ENCODE measurements around the gene WDR26. TPM values are rescaled to one million over a fixed set of nuclear protein-coding genes. Genes with fewer than 3 reads are reported as not detected.

WDR26 gene
- polyA plus RNA-seq, 1 experiment, result 58.7 TPM

DNA sequence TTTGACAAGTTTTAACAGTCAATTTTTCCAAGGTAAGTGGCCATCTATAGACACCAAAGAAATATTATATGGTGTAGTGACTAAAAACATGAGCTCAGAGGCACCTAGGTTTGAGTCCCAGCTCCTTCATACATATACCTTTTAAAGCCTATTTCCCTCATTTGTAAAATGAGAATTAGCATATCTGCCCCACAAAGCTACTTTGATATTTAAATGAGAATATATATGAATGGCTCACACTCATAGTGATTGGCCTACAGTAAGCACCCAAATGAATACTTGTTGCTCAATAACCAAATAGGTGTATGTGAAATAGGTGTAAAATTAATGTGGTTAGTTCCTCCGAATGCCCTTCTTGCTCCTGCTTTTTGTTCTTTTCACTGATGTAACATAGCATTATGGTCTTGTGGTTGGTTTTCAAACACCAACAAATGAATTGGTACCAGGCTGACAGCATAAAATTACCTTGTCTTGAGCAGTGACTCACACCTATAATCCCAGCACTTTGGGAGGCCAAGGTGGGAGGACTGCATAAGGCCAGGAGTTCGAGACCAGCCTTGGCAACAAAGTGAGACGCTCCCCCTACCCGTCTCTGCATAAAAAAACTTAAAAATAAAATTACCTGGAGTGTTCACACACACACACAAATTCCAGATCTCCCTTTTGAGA, 52.6 kb downstream of the WDR26 start:
- H3K9me3 ChIP-seq (ENCODE audit: control insufficient read depth, insufficient read depth, low read length), result no peaks in the 10 kb centered on the region
- DNase-seq (ENCODE audit: low read depth, low spot score), result no peak
- TF ChIP-seq, protein P1, sequence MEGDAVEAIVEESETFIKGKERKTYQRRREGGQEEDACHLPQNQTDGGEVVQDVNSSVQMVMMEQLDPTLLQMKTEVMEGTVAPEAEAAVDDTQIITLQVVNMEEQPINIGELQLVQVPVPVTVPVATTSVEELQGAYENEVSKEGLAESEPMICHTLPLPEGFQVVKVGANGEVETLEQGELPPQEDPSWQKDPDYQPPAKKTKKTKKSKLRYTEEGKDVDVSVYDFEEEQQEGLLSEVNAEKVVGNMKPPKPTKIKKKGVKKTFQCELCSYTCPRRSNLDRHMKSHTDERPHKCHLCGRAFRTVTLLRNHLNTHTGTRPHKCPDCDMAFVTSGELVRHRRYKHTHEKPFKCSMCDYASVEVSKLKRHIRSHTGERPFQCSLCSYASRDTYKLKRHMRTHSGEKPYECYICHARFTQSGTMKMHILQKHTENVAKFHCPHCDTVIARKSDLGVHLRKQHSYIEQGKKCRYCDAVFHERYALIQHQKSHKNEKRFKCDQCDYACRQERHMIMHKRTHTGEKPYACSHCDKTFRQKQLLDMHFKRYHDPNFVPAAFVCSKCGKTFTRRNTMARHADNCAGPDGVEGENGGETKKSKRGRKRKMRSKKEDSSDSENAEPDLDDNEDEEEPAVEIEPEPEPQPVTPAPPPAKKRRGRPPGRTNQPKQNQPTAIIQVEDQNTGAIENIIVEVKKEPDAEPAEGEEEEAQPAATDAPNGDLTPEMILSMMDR (IDR thresholded peaks at IDR 0.05; ENCODE audit: low read depth, low read length), result no peak
- no peaks in the 10 kb centered on the region for H3K27me3 ChIP-seq (ENCODE audit: control insufficient read depth, insufficient read depth, low read length)
- CTCF ChIA-PET, result interaction anchor here (1.3 kb wide), 1 partner anchor 541 kb away, joined by 5 read pairs; no protein-coding TSS in a partner anchor
- POLR2A ChIA-PET, result interaction anchor here (0.7 kb wide), 1 partner anchor 75 kb away, joined by 5 read pairs; no protein-coding TSS in a partner anchor
- no peak overlapping the region for H3K4me3 ChIP-seq (ENCODE audit: low read depth, low read length)
- no peak overlapping the region for H3K27ac ChIP-seq (ENCODE audit: low read depth, low read length)

DNA sequence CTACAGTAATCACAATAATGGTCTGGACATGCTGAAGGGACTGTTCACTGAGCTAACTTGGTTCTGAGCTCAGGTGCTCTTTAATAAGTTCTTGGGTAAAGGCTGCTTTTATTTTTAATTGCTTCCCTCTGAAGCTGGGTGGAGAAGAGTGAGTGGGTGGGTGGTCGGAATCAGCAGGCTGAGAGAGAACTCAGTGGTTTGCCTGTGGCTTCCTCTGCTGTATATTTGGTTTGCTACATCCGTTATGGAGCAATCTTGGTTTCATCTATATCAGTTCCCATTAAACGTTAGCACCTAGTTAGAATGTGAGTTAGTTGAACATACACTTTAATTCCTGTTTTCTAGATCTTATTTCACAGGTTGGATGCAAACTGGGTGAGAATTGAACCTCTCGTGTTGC, 54.6 kb downstream of the WDR26 start:
- no peaks in the 10 kb centered on the region for H3K27me3 ChIP-seq (ENCODE audit: control insufficient read depth, insufficient read depth, low read length)
- DNase-seq (ENCODE audit: low read depth, low spot score), result no peak
- no peak overlapping the region for H3K4me3 ChIP-seq (ENCODE audit: low read depth, low read length)
- ChIA-PET POLR2A (no interaction called here), CTCF (interaction anchor here (1.0 kb wide), 1 partner anchor 77 kb away, joined by 5 read pairs; no protein-coding TSS in a partner anchor)
- H3K9me3 ChIP-seq (ENCODE audit: control insufficient read depth, insufficient read depth, low read length), result no peaks in the 10 kb centered on the region
- TF ChIP-seq, protein P1 (IDR thresholded peaks at IDR 0.05; ENCODE audit: low read depth, low read length), result no peak
- no peak overlapping the region for H3K27ac ChIP-seq (ENCODE audit: low read depth, low read length)

DNA sequence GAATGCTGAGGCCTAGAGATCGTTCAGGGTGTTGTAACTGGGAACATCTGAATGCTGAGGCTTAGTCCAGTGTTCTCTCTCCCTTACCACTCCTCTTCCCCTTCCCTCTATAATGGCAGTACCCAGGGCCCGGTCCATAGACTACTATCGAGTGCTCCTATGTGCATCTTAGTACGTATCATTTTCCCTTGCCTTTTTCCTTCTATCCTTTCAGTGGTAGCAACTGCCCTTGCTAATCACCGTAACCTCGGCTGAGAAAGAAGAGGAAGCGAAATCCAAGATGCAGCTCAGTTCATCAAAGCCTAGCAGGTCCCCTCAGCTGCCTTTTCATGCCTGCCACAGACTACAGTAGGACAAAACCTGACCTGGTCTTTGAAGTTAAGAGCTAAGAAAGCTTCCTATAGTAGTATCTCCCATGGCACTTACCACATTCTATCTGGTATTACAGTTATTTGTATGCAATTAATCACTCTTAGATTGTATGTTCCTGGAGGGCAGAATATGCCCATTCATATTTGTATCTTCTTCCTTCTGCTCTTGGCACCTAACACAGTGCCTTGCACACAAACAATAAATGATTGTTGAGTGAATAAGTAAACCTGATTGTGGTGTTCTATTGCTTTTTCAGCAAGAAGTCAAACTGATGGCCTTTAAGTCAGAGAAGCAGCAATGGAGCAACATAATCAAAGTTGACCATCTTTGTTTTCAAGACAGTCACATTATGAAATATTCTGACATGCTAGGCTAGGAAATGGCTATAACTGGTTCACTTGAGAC, 55.6 kb downstream of the WDR26 start:
- TF ChIP-seq, protein P1 (IDR thresholded peaks at IDR 0.05; ENCODE audit: low read depth, low read length), result no peak
- H3K9me3 ChIP-seq (ENCODE audit: control insufficient read depth, insufficient read depth, low read length), result no peaks in the 10 kb centered on the region
- H3K27ac ChIP-seq (ENCODE audit: low read depth, low read length), result no peak overlapping the region
- DNase-seq (ENCODE audit: low read depth, low spot score), result no peak
- no peak overlapping the region for H3K4me3 ChIP-seq (ENCODE audit: low read depth, low read length)
- ChIA-PET CTCF (interaction anchor here (1.0 kb wide), 1 partner anchor 78 kb away, joined by 5 read pairs; no protein-coding TSS in a partner anchor), POLR2A (no interaction called here)
- no peaks in the 10 kb centered on the region for H3K27me3 ChIP-seq (ENCODE audit: control insufficient read depth, insufficient read depth, low read length)

DNA sequence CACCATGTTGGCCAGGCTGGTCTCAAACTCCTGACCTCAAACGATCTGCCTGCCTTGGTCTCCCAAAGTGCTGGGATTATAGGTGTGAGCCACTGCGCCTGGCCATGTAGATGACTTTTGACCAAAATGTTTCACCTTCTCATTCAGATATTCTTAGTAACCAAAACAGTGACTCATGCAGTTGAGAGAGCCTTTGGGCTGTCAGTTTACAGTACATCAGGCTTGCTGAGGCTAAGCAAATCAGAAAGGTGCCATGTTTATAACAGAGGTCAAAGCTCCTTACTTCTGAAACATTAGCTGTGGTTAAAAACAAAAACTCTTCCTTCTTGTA, 57.0 kb downstream of the WDR26 start:
- no peak overlapping the region for H3K4me3 ChIP-seq (ENCODE audit: low read depth, low read length)
- POLR2A ChIA-PET, result interaction anchor here (0.6 kb wide), 1 partner anchor 490 kb away, joined by 4 read pairs; no protein-coding TSS in a partner anchor
- H3K27me3 ChIP-seq (ENCODE audit: control insufficient read depth, insufficient read depth, low read length), result no peaks in the 10 kb centered on the region
- no peak for DNase-seq (ENCODE audit: low read depth, low spot score)
- CTCF ChIA-PET, result interaction anchor here (0.5 kb wide), 1 partner anchor 261 kb away, joined by 7 read pairs; no protein-coding TSS in a partner anchor
- no peaks in the 10 kb centered on the region for H3K9me3 ChIP-seq (ENCODE audit: control insufficient read depth, insufficient read depth, low read length)
- H3K27ac ChIP-seq (ENCODE audit: low read depth, low read length), result no peak overlapping the region
- TF ChIP-seq, protein P1 (IDR thresholded peaks at IDR 0.05; ENCODE audit: low read depth, low read length), result no peak

DNA sequence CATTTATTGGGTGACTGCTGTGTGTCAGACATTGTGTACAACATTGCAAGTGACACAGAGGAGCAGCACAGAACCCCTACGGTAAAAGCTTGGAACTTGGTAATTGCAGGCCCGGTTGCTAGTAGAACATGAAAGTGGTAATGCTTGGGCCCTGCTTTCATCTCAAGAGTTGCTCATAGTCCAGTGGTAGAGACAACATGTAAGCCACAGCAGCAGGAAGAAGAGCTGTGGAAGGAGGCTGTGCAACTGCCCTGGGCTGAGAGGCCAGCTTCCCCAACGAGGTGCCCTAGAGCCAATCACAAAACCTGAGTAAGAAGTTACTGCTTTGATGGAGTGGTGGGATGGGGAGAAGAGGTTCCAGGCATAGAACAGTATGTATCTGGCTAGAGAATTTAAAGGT, 59.5 kb downstream of the WDR26 start:
- no peak overlapping the region for H3K27ac ChIP-seq (ENCODE audit: low read depth, low read length)
- DNase-seq (ENCODE audit: low read depth, low spot score), result no peak
- CTCF ChIA-PET, result no interaction called here
- no peaks in the 10 kb centered on the region for H3K9me3 ChIP-seq (ENCODE audit: control insufficient read depth, insufficient read depth, low read length)
- no peak overlapping the region for H3K4me3 ChIP-seq (ENCODE audit: low read depth, low read length)
- TF ChIP-seq, protein P1 (IDR thresholded peaks at IDR 0.05; ENCODE audit: low read depth, low read length), result no peak
- POLR2A ChIA-PET, result no interaction called here
- no peaks in the 10 kb centered on the region for H3K27me3 ChIP-seq (ENCODE audit: control insufficient read depth, insufficient read depth, low read length)
